Stimulated activated naive CD8-positive, alpha-beta T cell treated with anti-CD3 and anti-CD28 coated beads, Interleukin-15, Interleukin-2, amounts not matched to agents 100 ng/mL and 50 ng/mL, for 24 hours (primary cell): ENCODE results near the gene TAP2.
"Not testable (repeated sequence)": the region's sequence is repeated elsewhere in the genome, so short reads cannot be mapped to it uniquely, and the experiment has no call there.

Experiments
- H3K27ac Mint-ChIP-seq: one replicate; pipeline ENCODE4 v1.8.0; 2021; ENCODE audit warnings: mild to moderate bottlenecking, mixed read lengths
- H3K27me3 Mint-ChIP-seq: one replicate; pipeline ENCODE4 v1.8.0; 2021; ENCODE audit warnings: mixed read lengths
- H3K36me3 Mint-ChIP-seq: one replicate; pipeline ENCODE4 v1.8.0; 2021; ENCODE audit warnings: low read depth, mixed read lengths
- H3K4me1 Mint-ChIP-seq: one replicate; pipeline ENCODE4 v1.8.0; 2021; ENCODE audit warnings: low read depth, mixed read lengths
- H3K4me3 Mint-ChIP-seq: one replicate; pipeline ENCODE4 v1.8.0; 2021; ENCODE audit warnings: mild to moderate bottlenecking, mixed read lengths
- H3K9me3 Mint-ChIP-seq: one replicate; pipeline ENCODE4 v1.8.0; 2021; ENCODE audit warnings: mixed read lengths

TAP2 gene

DNA sequence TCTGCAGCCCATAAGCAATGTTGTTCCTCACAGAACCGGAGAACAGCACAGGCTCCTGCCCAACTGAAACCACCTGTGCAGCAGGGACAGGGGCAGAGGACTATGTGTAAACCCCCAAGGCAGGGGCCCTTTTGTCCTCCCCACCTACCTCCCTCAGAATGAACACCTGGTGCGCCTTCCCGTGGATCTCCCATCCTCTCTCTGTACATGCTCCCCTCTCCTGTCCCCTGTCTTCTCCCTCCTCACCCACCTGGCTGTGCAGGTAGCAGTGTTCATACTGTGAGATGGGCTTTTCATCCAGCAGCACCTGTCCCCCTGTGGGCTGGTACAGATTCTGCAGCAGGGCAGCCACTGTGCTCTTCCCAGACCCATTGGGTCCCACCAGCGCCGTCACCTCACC lies 8.5 kb downstream of the TAP2 start:
- Mint-ChIP-seq H3K27me3 (no peaks in the 10 kb centered on the region), H3K27ac (peak overlapping the region; percentile 50), H3K36me3 (peaks cover 83% of the 10 kb centered on the region), H3K9me3 (no peaks in the 10 kb centered on the region), H3K4me3 (no peak overlapping the region), H3K4me1 (peaks cover 67% of the 10 kb centered on the region)

DNA sequence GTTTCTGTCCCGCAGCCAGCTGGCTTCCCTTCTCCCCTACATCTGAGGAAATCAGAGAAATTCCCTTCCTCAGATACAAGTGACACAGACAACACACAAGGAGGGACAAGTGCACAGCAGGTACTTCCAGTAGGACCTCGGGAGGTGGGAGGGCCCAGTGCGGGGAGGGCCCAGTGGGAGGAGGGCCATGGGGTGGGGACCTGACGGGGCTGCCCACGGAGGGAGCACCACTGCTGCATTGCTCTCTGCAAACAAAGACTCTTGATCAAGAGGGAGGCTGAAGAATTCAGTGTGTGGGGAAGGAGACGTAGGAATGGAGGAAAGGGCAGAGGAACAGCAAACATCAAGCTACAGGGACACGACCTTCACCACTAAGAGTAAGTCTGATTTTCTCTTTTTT lies 9.0 kb downstream of the TAP2 start:
- no peaks in the 10 kb centered on the region for H3K9me3 Mint-ChIP-seq
- no peak overlapping the region for H3K4me3 Mint-ChIP-seq
- H3K27ac Mint-ChIP-seq, result peak overlapping the region; percentile 80
- H3K36me3 Mint-ChIP-seq, result peaks cover 78% of the 10 kb centered on the region
- no peaks in the 10 kb centered on the region for H3K27me3 Mint-ChIP-seq
- H3K4me1 Mint-ChIP-seq, result peaks cover 61% of the 10 kb centered on the region

DNA sequence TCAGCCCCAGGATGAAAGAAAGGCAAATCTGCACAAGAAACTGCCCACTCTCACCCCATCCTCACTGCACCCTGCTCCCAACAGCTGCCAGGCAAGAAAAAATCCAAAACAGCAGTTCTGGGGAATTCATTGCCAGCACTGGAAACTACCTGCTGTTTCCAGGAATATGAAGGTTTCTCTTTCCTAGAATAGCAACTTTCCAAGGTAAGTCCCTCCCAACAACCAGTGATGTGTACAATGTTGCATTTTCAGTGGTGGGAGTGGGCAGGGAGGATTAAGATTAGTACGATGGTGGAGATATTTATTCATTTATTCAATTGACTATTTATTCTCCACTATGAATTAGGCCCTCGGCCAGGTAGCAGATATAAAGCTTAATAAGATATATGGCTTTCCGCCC lies 11.5 kb downstream of the TAP2 start:
- peaks cover 38% of the 10 kb centered on the region for H3K4me1 Mint-ChIP-seq
- peaks cover 53% of the 10 kb centered on the region for H3K36me3 Mint-ChIP-seq
- H3K9me3 Mint-ChIP-seq, result no peaks in the 10 kb centered on the region
- peak overlapping the region; percentile 71 for H3K27ac Mint-ChIP-seq
- no peaks in the 10 kb centered on the region for H3K27me3 Mint-ChIP-seq
- no peak overlapping the region for H3K4me3 Mint-ChIP-seq

DNA sequence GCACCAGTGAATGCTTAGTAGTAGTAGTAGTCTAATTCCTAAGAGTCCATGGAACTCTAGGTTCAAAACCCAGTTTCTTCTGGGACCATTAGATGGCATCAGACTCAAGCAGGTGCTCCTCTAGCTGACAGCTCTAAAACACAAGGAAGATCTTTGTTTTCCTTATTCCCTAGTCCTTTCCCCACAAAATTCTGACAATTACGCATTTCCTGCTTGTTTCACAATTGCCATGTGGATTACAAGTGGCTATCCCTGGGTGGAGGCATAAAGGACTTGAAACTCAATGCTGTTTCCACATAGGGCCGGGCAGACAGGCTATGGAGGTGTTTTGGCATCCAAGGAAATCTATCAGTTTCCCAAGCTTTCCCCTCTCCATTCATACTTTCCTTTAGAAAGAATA lies 12.6 kb downstream of the TAP2 start:
- no peaks in the 10 kb centered on the region for H3K9me3 Mint-ChIP-seq
- H3K27me3 Mint-ChIP-seq, result no peaks in the 10 kb centered on the region
- H3K27ac Mint-ChIP-seq, result peak overlapping the region; percentile 71
- peaks cover 43% of the 10 kb centered on the region for H3K36me3 Mint-ChIP-seq
- peaks cover 38% of the 10 kb centered on the region for H3K4me1 Mint-ChIP-seq
- no peak overlapping the region for H3K4me3 Mint-ChIP-seq

DNA sequence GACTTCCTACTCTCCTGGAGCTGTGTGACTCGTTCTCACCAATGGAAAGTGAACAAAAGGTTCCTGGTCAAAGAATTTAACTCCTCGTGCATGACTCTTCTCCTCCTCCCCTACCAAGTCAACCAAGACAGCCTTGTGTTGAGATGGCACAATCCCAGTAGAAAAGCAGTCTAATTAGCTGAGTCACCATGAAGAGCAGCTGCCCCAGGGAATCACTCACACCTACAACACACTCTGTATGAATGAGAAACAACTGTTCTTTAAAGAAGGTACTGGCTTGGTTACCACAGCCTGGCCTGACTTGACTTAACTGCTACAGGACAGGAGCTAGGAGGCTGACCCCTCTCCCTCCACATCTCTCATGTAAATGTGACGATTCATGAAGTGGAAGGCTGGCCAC lies 18.8 kb downstream of the TAP2 start:
- peak overlapping the region; percentile 66 for H3K27ac Mint-ChIP-seq
- H3K36me3 Mint-ChIP-seq, result no peaks in the 10 kb centered on the region
- H3K27me3 Mint-ChIP-seq, result no peaks in the 10 kb centered on the region
- H3K4me3 Mint-ChIP-seq, result no peak overlapping the region
- H3K9me3 Mint-ChIP-seq, result no peaks in the 10 kb centered on the region
- peaks cover 35% of the 10 kb centered on the region for H3K4me1 Mint-ChIP-seq

DNA sequence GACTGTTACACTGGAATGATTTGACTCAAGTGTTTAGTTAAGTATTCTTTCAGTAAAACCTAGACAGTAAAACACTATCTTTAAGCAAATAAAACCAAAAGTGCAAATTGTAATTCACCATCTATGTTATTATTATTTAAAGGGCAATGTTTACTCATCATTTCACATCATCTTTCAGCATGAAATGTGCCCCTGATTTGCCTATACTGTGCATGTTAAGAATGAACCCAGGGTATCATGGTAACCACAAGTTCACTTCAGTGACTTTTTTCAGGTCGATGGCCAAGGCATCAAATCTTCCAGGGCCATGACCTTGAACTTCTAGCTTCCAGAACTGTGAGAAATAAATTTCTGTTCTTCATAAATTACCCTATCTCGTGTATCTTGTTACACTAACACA lies 19.7 kb downstream of the TAP2 start:
- peaks cover 35% of the 10 kb centered on the region for H3K4me1 Mint-ChIP-seq
- no peaks in the 10 kb centered on the region for H3K27me3 Mint-ChIP-seq
- no peaks in the 10 kb centered on the region for H3K9me3 Mint-ChIP-seq
- H3K4me3 Mint-ChIP-seq, result no peak overlapping the region
- H3K36me3 Mint-ChIP-seq, result no peaks in the 10 kb centered on the region
- H3K27ac Mint-ChIP-seq, result peak overlapping the region; percentile 16

DNA sequence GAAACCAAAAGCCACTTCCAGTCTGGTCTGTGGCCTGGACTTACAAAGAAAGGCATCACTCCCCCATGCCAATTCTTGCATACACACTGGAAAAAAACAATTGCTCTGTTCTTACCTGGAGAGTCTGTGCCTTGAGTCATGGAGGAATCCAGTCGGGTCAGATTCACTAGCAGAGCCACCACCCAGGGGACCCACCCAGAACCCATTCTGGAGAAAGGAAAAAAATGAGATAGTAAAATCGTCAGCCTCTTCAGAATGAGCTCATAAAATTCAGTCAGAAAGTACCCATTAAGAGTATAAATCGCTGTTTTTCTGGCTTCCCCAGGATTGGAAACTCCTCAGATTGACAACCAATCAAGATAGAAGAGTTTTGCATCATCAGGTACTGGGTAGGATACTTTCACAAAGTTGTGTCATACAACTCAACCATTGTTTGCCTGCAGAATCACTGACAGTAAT lies 21.8 kb downstream of the TAP2 start, which contains the start of gene HLA-DOB:
TSS of gene HLA-DOB (minus strand) at position 257 of the 459 bp plus-strand sequence. CDS start at position 206, 51 bp downstream.
- Mint-ChIP-seq H3K4me3 (peak within 1 kb of the TSS; percentile 66), H3K27ac (peak within 1 kb of the TSS; percentile 84), H3K9me3 (no peaks in the 10 kb centered on the region), H3K36me3 (no peaks in the 10 kb centered on the region), H3K4me1 (peaks cover 33% of the 10 kb centered on the region), H3K27me3 (no peaks in the 10 kb centered on the region)

DNA sequence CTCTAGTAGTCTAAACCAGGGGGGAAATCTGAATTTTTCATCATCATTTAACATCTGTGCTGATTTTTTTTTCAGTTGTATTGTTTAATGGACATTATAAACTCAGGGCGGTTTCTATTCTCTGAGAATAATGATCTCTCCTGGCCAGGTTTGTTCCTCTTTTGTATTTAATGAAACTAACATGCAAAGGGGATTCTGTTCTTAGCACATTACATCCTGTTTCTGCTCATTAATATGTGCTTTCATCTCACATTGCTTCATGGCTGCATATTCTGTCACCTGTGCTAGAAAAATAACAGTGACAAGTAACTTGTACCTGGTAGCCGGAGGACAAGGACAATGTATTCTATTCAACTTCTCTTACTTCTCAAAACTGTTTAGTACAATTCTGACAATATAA lies 22.5 kb downstream of the TAP2 start:
- no peaks in the 10 kb centered on the region for H3K9me3 Mint-ChIP-seq
- no peaks in the 10 kb centered on the region for H3K27me3 Mint-ChIP-seq
- H3K4me1 Mint-ChIP-seq, result peaks cover 27% of the 10 kb centered on the region
- H3K4me3 Mint-ChIP-seq, result peak overlapping the region; percentile 66
- H3K27ac Mint-ChIP-seq, result peak overlapping the region; percentile 17
- no peaks in the 10 kb centered on the region for H3K36me3 Mint-ChIP-seq

DNA sequence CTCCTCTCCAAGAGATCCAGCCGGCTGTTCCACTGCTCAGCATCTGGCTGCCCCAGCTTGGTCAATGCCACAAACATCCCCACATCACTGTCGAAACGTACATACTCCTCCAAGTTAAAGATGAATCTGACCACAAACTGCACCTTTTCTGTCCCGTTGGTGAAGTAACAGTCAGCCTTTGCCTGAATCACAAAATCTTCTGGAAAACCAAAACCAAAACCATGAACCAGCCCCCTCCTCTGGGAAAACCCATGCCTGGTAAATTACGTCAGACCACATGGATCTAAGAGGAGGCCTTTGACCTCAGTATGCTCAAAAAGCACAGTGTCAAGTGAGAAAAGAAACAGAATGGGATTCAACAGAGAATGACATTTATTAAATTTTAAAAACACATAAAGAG lies 23.4 kb downstream of the TAP2 start:
- Mint-ChIP-seq H3K27me3 (no peaks in the 10 kb centered on the region), H3K4me3 (peak overlapping the region; percentile 66), H3K4me1 (peaks cover 19% of the 10 kb centered on the region), H3K36me3 (no peaks in the 10 kb centered on the region), H3K9me3 (no peaks in the 10 kb centered on the region), H3K27ac (peak overlapping the region; percentile 69)

DNA sequence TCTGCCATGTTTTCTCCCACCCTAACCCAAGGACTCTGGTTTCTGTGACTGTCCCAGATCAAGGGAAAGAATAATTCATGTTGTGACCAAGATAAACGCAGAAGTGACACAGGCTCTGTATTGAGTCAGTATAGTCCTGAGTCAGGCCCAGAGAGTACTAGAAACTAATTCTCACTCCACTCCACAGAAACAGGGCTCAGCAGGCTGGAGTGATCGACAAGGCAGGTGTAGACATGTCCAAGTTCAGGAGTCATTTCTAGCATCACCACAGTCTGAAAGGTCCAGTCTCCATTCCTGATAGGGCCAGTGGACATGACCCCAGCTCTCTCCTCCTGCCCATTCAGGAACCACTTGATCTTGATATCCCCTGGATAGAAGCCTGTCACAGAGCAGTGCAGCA lies 24.4 kb downstream of the TAP2 start:
- no peaks in the 10 kb centered on the region for H3K27me3 Mint-ChIP-seq
- no peak overlapping the region for H3K4me3 Mint-ChIP-seq
- H3K9me3 Mint-ChIP-seq, result no peaks in the 10 kb centered on the region
- no peak overlapping the region for H3K27ac Mint-ChIP-seq
- peaks cover 10% of the 10 kb centered on the region for H3K4me1 Mint-ChIP-seq
- no peaks in the 10 kb centered on the region for H3K36me3 Mint-ChIP-seq

DNA sequence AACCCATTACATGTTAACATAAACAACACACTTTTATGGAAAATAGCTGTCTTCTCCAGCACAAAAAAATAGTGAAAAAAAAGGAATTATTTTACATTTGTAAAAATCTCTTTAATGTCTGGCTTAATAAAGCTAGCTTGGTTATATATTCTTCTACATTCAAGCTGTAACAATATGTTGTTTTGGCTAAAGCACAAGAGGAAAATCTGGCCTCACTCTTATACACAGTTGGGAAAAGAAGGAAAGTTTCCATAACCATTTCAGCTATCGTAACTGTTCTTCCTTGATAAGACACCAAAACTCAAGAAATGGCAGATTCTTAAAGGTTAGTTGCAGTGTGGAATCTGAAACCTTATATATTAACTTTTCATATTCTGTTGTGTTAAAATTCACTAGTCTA lies 29.4 kb downstream of the TAP2 start:
- no peaks in the 10 kb centered on the region for H3K36me3 Mint-ChIP-seq
- H3K4me1 Mint-ChIP-seq, result no peaks in the 10 kb centered on the region
- peaks cover 19% of the 10 kb centered on the region for H3K27me3 Mint-ChIP-seq
- H3K4me3 Mint-ChIP-seq, result no peak overlapping the region
- H3K27ac Mint-ChIP-seq, result no peak overlapping the region
- no peaks in the 10 kb centered on the region for H3K9me3 Mint-ChIP-seq

DNA sequence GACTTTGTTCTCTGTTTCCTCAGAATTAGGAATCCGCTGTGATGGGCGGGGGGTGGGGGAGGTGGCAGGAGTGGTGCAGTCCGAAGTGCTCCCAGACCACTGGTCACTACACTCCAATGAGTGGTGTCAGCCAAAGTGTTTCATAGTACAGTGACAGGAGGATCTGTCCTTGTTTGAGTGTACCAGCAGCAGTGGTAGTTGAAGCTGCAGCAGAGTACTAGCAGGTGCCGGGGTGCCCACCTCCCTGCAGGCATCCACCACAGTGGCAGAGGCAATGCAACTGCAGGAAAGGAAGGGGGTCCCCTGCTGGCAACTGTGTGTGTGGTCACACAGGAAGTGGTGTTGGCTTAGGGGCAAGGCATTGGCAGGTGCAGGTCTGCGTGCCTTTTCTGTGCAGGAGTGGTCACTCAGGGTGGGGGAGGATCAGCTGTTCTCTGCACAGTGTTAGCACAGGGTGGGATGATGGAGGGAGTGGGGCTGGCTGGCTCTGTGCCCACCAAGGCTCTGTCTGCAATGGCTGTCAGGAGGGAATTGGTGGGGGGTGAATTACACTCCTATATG lies 31.4 kb downstream of the TAP2 start:
- Mint-ChIP-seq H3K27ac (no peak overlapping the region), H3K27me3 (peaks cover 37% of the 10 kb centered on the region), H3K4me3 (no peak overlapping the region)

DNA sequence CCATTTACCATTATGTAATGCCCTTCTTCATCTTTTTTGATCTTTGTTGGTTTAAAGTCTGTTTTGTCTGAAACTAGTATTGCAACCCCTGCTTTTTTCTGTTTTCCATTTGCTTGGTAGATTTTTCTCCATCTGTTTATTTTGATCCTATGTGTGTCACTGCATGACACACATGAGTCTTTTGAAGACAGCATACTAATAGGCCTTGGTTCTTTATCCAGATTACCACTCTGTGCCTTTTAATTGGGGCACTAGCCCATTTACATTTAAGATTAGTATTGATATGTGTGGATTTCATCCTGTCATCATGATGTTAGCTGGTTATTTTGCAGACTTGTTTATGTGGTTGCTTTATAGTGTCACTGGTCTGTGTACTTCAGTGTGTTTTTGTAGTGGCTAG lies 33.1 kb downstream of the TAP2 start:
- not testable (repeated sequence) for H3K4me3 Mint-ChIP-seq, H3K36me3 Mint-ChIP-seq, H3K27ac Mint-ChIP-seq, H3K9me3 Mint-ChIP-seq, H3K4me1 Mint-ChIP-seq
- peaks cover 49% of the 10 kb centered on the region for H3K27me3 Mint-ChIP-seq

More for the DNA sequence above, 31.4 kb downstream of the TAP2 start:
- no peaks in the 10 kb centered on the region for H3K4me1 Mint-ChIP-seq
- H3K9me3 Mint-ChIP-seq, result no peaks in the 10 kb centered on the region
- H3K36me3 Mint-ChIP-seq, result no peaks in the 10 kb centered on the region

DNA sequence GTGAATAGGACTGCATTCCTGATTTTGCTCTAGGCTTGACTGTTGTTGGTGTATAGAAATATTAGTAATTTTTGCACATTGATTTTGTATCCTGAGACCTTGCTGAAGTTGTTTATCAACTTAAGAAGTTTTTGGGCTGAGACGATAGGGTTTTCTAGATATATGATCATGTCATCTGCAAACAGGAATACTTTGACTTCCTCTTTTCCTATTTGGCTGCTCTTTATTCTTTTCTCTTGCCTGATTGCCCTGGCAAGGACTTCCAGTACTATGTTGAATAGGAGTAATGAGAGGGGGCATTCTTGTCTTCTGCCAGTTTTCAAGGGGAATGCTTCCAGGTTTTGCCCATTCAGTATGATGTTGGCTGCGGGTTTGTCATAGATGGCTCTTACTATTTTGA lies 35.1 kb downstream of the TAP2 start:
- H3K36me3 Mint-ChIP-seq, result no peaks in the 10 kb centered on the region
- H3K27ac Mint-ChIP-seq, result no peak overlapping the region
- H3K4me3 Mint-ChIP-seq, result no peak overlapping the region
- peaks cover 57% of the 10 kb centered on the region for H3K27me3 Mint-ChIP-seq
- no peaks in the 10 kb centered on the region for H3K9me3 Mint-ChIP-seq
- no peaks in the 10 kb centered on the region for H3K4me1 Mint-ChIP-seq

DNA sequence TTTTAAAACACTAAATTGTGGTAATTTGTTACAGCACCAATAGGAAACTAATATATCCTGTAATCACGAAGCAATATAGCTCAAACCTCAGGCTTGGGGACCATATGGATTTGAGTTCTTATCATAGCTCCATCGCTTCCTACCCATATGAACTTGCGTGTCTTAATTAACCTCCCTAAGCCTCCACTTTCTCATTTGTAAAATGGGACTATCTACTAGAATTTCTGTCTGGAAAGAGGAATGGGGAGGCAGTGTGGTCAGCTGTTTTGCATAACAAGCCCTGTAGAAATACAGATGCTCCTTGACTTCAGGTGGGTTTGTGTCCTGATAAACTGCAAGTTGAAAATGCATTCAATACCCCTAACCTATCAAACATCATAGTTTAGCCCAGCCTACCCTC lies 38.8 kb downstream of the TAP2 start:
- no peak overlapping the region for H3K27ac Mint-ChIP-seq
- H3K4me3 Mint-ChIP-seq, result no peak overlapping the region
- peaks cover 47% of the 10 kb centered on the region for H3K27me3 Mint-ChIP-seq
- H3K4me1 Mint-ChIP-seq, result peaks cover 17% of the 10 kb centered on the region
- no peaks in the 10 kb centered on the region for H3K36me3 Mint-ChIP-seq
- H3K9me3 Mint-ChIP-seq, result no peaks in the 10 kb centered on the region

DNA sequence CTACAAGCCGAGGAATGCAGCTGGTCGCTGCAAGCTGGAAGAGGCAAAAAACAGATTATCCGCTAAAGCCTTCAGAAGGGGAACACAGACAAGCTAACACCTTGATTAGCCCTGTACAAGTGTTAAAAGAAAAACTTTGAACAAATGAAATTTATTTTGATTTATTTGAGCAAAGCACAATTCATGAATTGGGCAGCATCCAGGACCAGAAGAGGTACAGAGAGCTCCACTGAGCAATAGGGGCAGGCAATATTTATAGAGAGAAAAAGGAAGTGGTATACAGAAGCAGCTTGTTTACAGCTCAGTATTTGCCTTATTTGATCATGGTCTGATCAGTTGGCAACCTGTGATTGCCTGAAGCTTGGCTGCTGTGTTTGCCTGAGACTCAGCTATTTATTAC lies 39.4 kb downstream of the TAP2 start:
- Mint-ChIP-seq H3K27me3 (peaks cover 46% of the 10 kb centered on the region), H3K27ac (no peak overlapping the region), H3K9me3 (no peaks in the 10 kb centered on the region), H3K4me3 (no peak overlapping the region), H3K36me3 (no peaks in the 10 kb centered on the region), H3K4me1 (peaks cover 23% of the 10 kb centered on the region)
